Measurements from ENCODE around the gene SARS1.

The SARS1 gene

GRCh38 chr1:109184687-109185086, 29.0 kb upstream of the SARS1 start:
- Histone ChIP-seq H3K4me3 (ENCODE audit: extremely low read depth, insufficient read depth, low read length, poor library complexity, severe bottlenecking) (no peak overlapping the region), H3K9me3 (ENCODE audit: control insufficient read depth, low read length) (no peaks in the 10 kb centered on the region), H3K27ac (ENCODE audit: low read depth, low read length, severe bottlenecking) (no peak overlapping the region), H3K36me3 (ENCODE audit: control insufficient read depth, insufficient read depth, low read length) (no peaks in the 10 kb centered on the region), H3K4me1 (ENCODE audit: control insufficient read depth, insufficient read depth, low read length, poor library complexity, severe bottlenecking) (no peaks in the 10 kb centered on the region)
- 92 to 93% methylated on average over 3 of the region's 7 CpGs for WGBS, 2 experiments (ENCODE audit: insufficient coverage in 2 of 2)

- H3K9me3 ChIP-seq (ENCODE audit: control insufficient read depth, low read length), result no peaks in the 10 kb centered on the region
- no peak overlapping the region for H3K27ac ChIP-seq (ENCODE audit: low read depth, low read length, severe bottlenecking)
- H3K36me3 ChIP-seq (ENCODE audit: control insufficient read depth, insufficient read depth, low read length), result no peaks in the 10 kb centered on the region
- H3K4me1 ChIP-seq (ENCODE audit: control insufficient read depth, insufficient read depth, low read length, poor library complexity, severe bottlenecking), result no peaks in the 10 kb centered on the region
- 93 to 95% methylated on average over 8 of the region's 8 CpGs for WGBS, 2 experiments (ENCODE audit: insufficient coverage in 2 of 2)
- no peak overlapping the region for H3K4me3 ChIP-seq (ENCODE audit: extremely low read depth, insufficient read depth, low read length, poor library complexity, severe bottlenecking)
Measured at GRCh38 chr1:109185357-109185756, 28.4 kb upstream of the SARS1 start.

GRCh38 chr1:109185990-109186732, 27.6 kb upstream of the SARS1 start:
- H3K9me3 ChIP-seq (ENCODE audit: control insufficient read depth, low read length), result no peaks in the 10 kb centered on the region
- no peak overlapping the region for H3K4me3 ChIP-seq (ENCODE audit: extremely low read depth, insufficient read depth, low read length, poor library complexity, severe bottlenecking)
- WGBS, 2 experiments (ENCODE audit: insufficient coverage in 2 of 2), result 53% methylated on average over 4 of the region's 5 CpGs
- no peak overlapping the region for H3K27ac ChIP-seq (ENCODE audit: low read depth, low read length, severe bottlenecking)
- H3K36me3 ChIP-seq (ENCODE audit: control insufficient read depth, insufficient read depth, low read length), result no peaks in the 10 kb centered on the region
- no peaks in the 10 kb centered on the region for H3K4me1 ChIP-seq (ENCODE audit: control insufficient read depth, insufficient read depth, low read length, poor library complexity, severe bottlenecking)

GRCh38 chr1:109186733-109187086, 27.0 kb upstream of the SARS1 start:
- Histone ChIP-seq H3K4me1 (ENCODE audit: control insufficient read depth, insufficient read depth, low read length, poor library complexity, severe bottlenecking) (no peaks in the 10 kb centered on the region), H3K36me3 (ENCODE audit: control insufficient read depth, insufficient read depth, low read length) (no peaks in the 10 kb centered on the region), H3K4me3 (ENCODE audit: extremely low read depth, insufficient read depth, low read length, poor library complexity, severe bottlenecking) (no peak overlapping the region), H3K27ac (ENCODE audit: low read depth, low read length, severe bottlenecking) (no peak overlapping the region), H3K9me3 (ENCODE audit: control insufficient read depth, low read length) (no peaks in the 10 kb centered on the region)
- whole genome bisulfite sequencing, 2 experiments (ENCODE audit: insufficient coverage in 2 of 2), result 90 to 92% methylated on average over 7 to 8 of the region's 8 CpGs

- H3K27ac ChIP-seq (ENCODE audit: low read depth, low read length, severe bottlenecking), result no peak overlapping the region
- H3K4me1 ChIP-seq (ENCODE audit: control insufficient read depth, insufficient read depth, low read length, poor library complexity, severe bottlenecking), result no peaks in the 10 kb centered on the region
- no peaks in the 10 kb centered on the region for H3K9me3 ChIP-seq (ENCODE audit: control insufficient read depth, low read length)
- no peak overlapping the region for H3K4me3 ChIP-seq (ENCODE audit: extremely low read depth, insufficient read depth, low read length, poor library complexity, severe bottlenecking)
- H3K36me3 ChIP-seq (ENCODE audit: control insufficient read depth, insufficient read depth, low read length), result no peaks in the 10 kb centered on the region
- WGBS, 2 experiments (ENCODE audit: insufficient coverage in 2 of 2), result 79 to 87% methylated on average over 5 of the region's 5 CpGs
Measured at GRCh38 chr1:109187127-109187526, 26.6 kb upstream of the SARS1 start.

- WGBS, 2 experiments (ENCODE audit: insufficient coverage in 2 of 2), result 97 to 100% methylated on average over 2 to 4 of the region's 4 CpGs
- no peaks in the 10 kb centered on the region for H3K36me3 ChIP-seq (ENCODE audit: control insufficient read depth, insufficient read depth, low read length)
- H3K27ac ChIP-seq (ENCODE audit: low read depth, low read length, severe bottlenecking), result no peak overlapping the region
- H3K4me1 ChIP-seq (ENCODE audit: control insufficient read depth, insufficient read depth, low read length, poor library complexity, severe bottlenecking), result no peaks in the 10 kb centered on the region
- H3K9me3 ChIP-seq (ENCODE audit: control insufficient read depth, low read length), result no peaks in the 10 kb centered on the region
- no peak overlapping the region for H3K4me3 ChIP-seq (ENCODE audit: extremely low read depth, insufficient read depth, low read length, poor library complexity, severe bottlenecking)
Measured at GRCh38 chr1:109188200-109188599, 25.5 kb upstream of the SARS1 start.

GRCh38 chr1:109188781-109189180, 24.9 kb upstream of the SARS1 start:
- 69 to 76% methylated on average over 5 to 6 of the region's 6 CpGs for WGBS, 2 experiments (ENCODE audit: insufficient coverage in 2 of 2)
- no peak overlapping the region for H3K27ac ChIP-seq (ENCODE audit: low read depth, low read length, severe bottlenecking)
- H3K4me3 ChIP-seq (ENCODE audit: extremely low read depth, insufficient read depth, low read length, poor library complexity, severe bottlenecking), result no peak overlapping the region
- no peaks in the 10 kb centered on the region for H3K36me3 ChIP-seq (ENCODE audit: control insufficient read depth, insufficient read depth, low read length)
- no peaks in the 10 kb centered on the region for H3K4me1 ChIP-seq (ENCODE audit: control insufficient read depth, insufficient read depth, low read length, poor library complexity, severe bottlenecking)
- no peaks in the 10 kb centered on the region for H3K9me3 ChIP-seq (ENCODE audit: control insufficient read depth, low read length)

- no peaks in the 10 kb centered on the region for H3K4me1 ChIP-seq (ENCODE audit: control insufficient read depth, insufficient read depth, low read length, poor library complexity, severe bottlenecking)
- H3K4me3 ChIP-seq (ENCODE audit: extremely low read depth, insufficient read depth, low read length, poor library complexity, severe bottlenecking), result no peak overlapping the region
- H3K36me3 ChIP-seq (ENCODE audit: control insufficient read depth, insufficient read depth, low read length), result no peaks in the 10 kb centered on the region
- H3K27ac ChIP-seq (ENCODE audit: low read depth, low read length, severe bottlenecking), result no peak overlapping the region
- whole genome bisulfite sequencing, 2 experiments (ENCODE audit: insufficient coverage in 2 of 2), result 82 to 98% methylated on average over 4 to 7 of the region's 7 CpGs
- H3K9me3 ChIP-seq (ENCODE audit: control insufficient read depth, low read length), result no peaks in the 10 kb centered on the region
Measured at GRCh38 chr1:109190189-109190588, 23.5 kb upstream of the SARS1 start.

- WGBS, 2 experiments (ENCODE audit: insufficient coverage in 2 of 2), result 86 to 92% methylated on average over 6 to 7 of the region's 8 CpGs
- Histone ChIP-seq H3K36me3 (ENCODE audit: control insufficient read depth, insufficient read depth, low read length) (no peaks in the 10 kb centered on the region), H3K9me3 (ENCODE audit: control insufficient read depth, low read length) (no peaks in the 10 kb centered on the region), H3K4me1 (ENCODE audit: control insufficient read depth, insufficient read depth, low read length, poor library complexity, severe bottlenecking) (peaks cover 2% of the 10 kb centered on the region), H3K4me3 (ENCODE audit: extremely low read depth, insufficient read depth, low read length, poor library complexity, severe bottlenecking) (no peak overlapping the region), H3K27ac (ENCODE audit: low read depth, low read length, severe bottlenecking) (no peak overlapping the region)
Measured at GRCh38 chr1:109191377-109191776, 22.3 kb upstream of the SARS1 start.

GRCh38 chr1:109191891-109192290, 21.8 kb upstream of the SARS1 start:
- Histone ChIP-seq H3K9me3 (ENCODE audit: control insufficient read depth, low read length) (no peaks in the 10 kb centered on the region), H3K4me3 (ENCODE audit: extremely low read depth, insufficient read depth, low read length, poor library complexity, severe bottlenecking) (no peak overlapping the region), H3K27ac (ENCODE audit: low read depth, low read length, severe bottlenecking) (no peak overlapping the region), H3K4me1 (ENCODE audit: control insufficient read depth, insufficient read depth, low read length, poor library complexity, severe bottlenecking) (peaks cover 6% of the 10 kb centered on the region), H3K36me3 (ENCODE audit: control insufficient read depth, insufficient read depth, low read length) (no peaks in the 10 kb centered on the region)

GRCh38 chr1:109192433-109192832, 21.3 kb upstream of the SARS1 start:
- Histone ChIP-seq H3K9me3 (ENCODE audit: control insufficient read depth, low read length) (no peaks in the 10 kb centered on the region), H3K36me3 (ENCODE audit: control insufficient read depth, insufficient read depth, low read length) (no peaks in the 10 kb centered on the region), H3K27ac (ENCODE audit: low read depth, low read length, severe bottlenecking) (no peak overlapping the region), H3K4me1 (ENCODE audit: control insufficient read depth, insufficient read depth, low read length, poor library complexity, severe bottlenecking) (peaks cover 10% of the 10 kb centered on the region), H3K4me3 (ENCODE audit: extremely low read depth, insufficient read depth, low read length, poor library complexity, severe bottlenecking) (no peak overlapping the region)
- WGBS, 2 experiments (ENCODE audit: insufficient coverage in 2 of 2), result 69 to 77% methylated on average over 3 of the region's 4 CpGs

Measured in mesodermal cell (in vitro differentiated cells).